ENCODE results near the gene CELSR1. TPM values are rescaled to one million over a fixed set of nuclear protein-coding genes. Genes with fewer than 3 reads are reported as not detected.
"Not testable (repeated sequence)": the region's sequence is repeated elsewhere in the genome, so short reads cannot be mapped to it uniquely, and the experiment has no call there.

The CELSR1 gene
- total RNA-seq, 1 donor from 2014 or later: 27.6 TPM

DNA sequence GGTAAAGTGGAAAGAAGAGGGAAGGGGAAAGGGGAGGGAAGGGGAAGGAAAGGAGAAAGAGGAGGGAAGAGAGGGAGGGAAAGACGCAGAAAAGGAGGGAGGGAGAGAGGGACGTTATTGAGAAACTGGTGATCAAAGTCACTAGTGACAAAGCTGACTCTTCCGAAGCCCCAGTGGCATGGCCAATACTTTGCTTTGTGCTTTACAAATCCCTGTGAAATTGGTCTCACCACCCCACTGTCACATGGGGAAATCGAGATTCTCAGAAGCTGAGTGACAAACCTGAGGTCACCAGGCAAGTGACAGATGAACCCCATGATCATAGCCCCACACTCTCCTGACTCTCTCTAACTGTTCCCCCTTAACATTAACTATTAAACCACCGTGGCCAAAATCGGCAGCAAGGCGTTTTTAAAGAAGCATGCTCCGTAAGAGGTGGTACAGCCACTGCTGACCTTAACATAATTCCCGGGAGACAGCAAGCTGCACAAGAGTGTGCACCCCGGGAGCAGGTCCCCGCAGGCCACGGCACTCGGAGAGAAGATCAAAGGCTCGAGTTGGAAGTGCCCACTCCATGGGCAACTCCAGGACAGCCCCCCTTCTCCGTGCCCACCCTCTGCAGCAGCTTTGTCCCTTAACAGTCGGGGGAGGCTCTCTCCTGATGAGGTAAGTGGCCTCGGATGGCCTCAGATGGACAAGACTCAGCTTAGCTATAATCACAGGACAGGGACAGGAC, 34.8 kb downstream of the CELSR1 start:
- no peak for DNase-seq (ENCODE audit: low read depth)
- Histone ChIP-seq H3K4me1 (ENCODE audit: insufficient read depth, low read length) (peaks cover 33% of the 10 kb centered on the region), H4K20me1 (ENCODE audit: insufficient read depth, low read length) (no peaks in the 10 kb centered on the region), H3K79me2 (ENCODE audit: insufficient read depth, low read length) (no peaks in the 10 kb centered on the region), H2AFZ (ENCODE audit: low read depth, low read length) (no peak overlapping the region), H3K27me3 (ENCODE audit: insufficient read depth, low read length) (no peaks in the 10 kb centered on the region), H3K4me2 (ENCODE audit: low read length) (no peak overlapping the region), H3K27ac (ENCODE audit: low read depth, low read length) (no peak overlapping the region), H3K9ac (ENCODE audit: low read length) (no peak overlapping the region), H3K9me3 (ENCODE audit: insufficient read depth, low read depth, low read length) (no peaks in the 10 kb centered on the region), H3K4me3 (ENCODE audit: insufficient read depth, low read depth, low read length) (no peak overlapping the region), H3K36me3 (ENCODE audit: insufficient read depth, low read length) (no peaks in the 10 kb centered on the region)
- peak overlapping the region; percentile 41 for H3K27ac Mint-ChIP-seq (ENCODE audit: unreplicated experiment)
- H3K9me3 Mint-ChIP-seq (ENCODE audit: unreplicated experiment): no peaks in the 10 kb centered on the region
- no peak overlapping the region for H3K4me3 Mint-ChIP-seq (ENCODE audit: unreplicated experiment)
- peak; percentile 13 for FAIRE-seq
- peaks cover 5% of the 10 kb centered on the region for H3K36me3 Mint-ChIP-seq (ENCODE audit: low read depth, unreplicated experiment)
- TF ChIP-seq EZH2 (IDR thresholded peaks at IDR 0.05; ENCODE audit: insufficient read depth, low read length): no peak
- TF ChIP-seq, protein P1, sequence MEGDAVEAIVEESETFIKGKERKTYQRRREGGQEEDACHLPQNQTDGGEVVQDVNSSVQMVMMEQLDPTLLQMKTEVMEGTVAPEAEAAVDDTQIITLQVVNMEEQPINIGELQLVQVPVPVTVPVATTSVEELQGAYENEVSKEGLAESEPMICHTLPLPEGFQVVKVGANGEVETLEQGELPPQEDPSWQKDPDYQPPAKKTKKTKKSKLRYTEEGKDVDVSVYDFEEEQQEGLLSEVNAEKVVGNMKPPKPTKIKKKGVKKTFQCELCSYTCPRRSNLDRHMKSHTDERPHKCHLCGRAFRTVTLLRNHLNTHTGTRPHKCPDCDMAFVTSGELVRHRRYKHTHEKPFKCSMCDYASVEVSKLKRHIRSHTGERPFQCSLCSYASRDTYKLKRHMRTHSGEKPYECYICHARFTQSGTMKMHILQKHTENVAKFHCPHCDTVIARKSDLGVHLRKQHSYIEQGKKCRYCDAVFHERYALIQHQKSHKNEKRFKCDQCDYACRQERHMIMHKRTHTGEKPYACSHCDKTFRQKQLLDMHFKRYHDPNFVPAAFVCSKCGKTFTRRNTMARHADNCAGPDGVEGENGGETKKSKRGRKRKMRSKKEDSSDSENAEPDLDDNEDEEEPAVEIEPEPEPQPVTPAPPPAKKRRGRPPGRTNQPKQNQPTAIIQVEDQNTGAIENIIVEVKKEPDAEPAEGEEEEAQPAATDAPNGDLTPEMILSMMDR (IDR thresholded peaks at IDR 0.05; ENCODE audit: insufficient read depth, low read depth, low read length): no peak
- no peaks in the 10 kb centered on the region for H3K27me3 Mint-ChIP-seq (ENCODE audit: low read depth, unreplicated experiment)
- H3K4me1 Mint-ChIP-seq (ENCODE audit: low read depth, unreplicated experiment): peaks cover 36% of the 10 kb centered on the region

- TF ChIP-seq, protein P1 (IDR thresholded peaks at IDR 0.05; ENCODE audit: insufficient read depth, low read depth, low read length): no peak
- no peak for TF ChIP-seq EZH2 (IDR thresholded peaks at IDR 0.05; ENCODE audit: insufficient read depth, low read length)
- peaks cover 5% of the 10 kb centered on the region for H3K36me3 Mint-ChIP-seq (ENCODE audit: low read depth, unreplicated experiment)
- no peak overlapping the region for H3K9ac ChIP-seq (ENCODE audit: low read length)
- H4K20me1 ChIP-seq (ENCODE audit: insufficient read depth, low read length): no peaks in the 10 kb centered on the region
- FAIRE-seq: peak; percentile 67
- no peak overlapping the region for H3K4me3 ChIP-seq (ENCODE audit: insufficient read depth, low read depth, low read length)
- H3K4me1 Mint-ChIP-seq (ENCODE audit: low read depth, unreplicated experiment): peaks cover 36% of the 10 kb centered on the region
- DNase-seq (ENCODE audit: low read depth): peak; percentile 83
- H3K4me2 ChIP-seq (ENCODE audit: low read length): peak overlapping the region; percentile 70
- H3K27me3 ChIP-seq (ENCODE audit: insufficient read depth, low read length): no peaks in the 10 kb centered on the region
- H3K27me3 Mint-ChIP-seq (ENCODE audit: low read depth, unreplicated experiment): no peaks in the 10 kb centered on the region
- H3K79me2 ChIP-seq (ENCODE audit: insufficient read depth, low read length): no peaks in the 10 kb centered on the region
- peak overlapping the region; percentile 35 for H2AFZ ChIP-seq (ENCODE audit: low read depth, low read length)
- H3K36me3 ChIP-seq (ENCODE audit: insufficient read depth, low read length): no peaks in the 10 kb centered on the region
- peak overlapping the region; percentile 2 for H3K4me3 Mint-ChIP-seq (ENCODE audit: unreplicated experiment)
- peak overlapping the region; percentile 35 for H3K27ac ChIP-seq (ENCODE audit: low read depth, low read length)
- peak overlapping the region; percentile 89 for H3K27ac Mint-ChIP-seq (ENCODE audit: unreplicated experiment)
- H3K9me3 Mint-ChIP-seq (ENCODE audit: unreplicated experiment): no peaks in the 10 kb centered on the region
- peaks cover 33% of the 10 kb centered on the region for H3K4me1 ChIP-seq (ENCODE audit: insufficient read depth, low read length)
- H3K9me3 ChIP-seq (ENCODE audit: insufficient read depth, low read depth, low read length): no peaks in the 10 kb centered on the region
Observed at GRCh38 chr22:46501701-46502100, 35.7 kb downstream of the CELSR1 start.

- H3K9me3 ChIP-seq (ENCODE audit: insufficient read depth, low read depth, low read length); H3K36me3 ChIP-seq (ENCODE audit: insufficient read depth, low read length); FAIRE-seq; H3K9ac ChIP-seq (ENCODE audit: low read length); H2AFZ ChIP-seq (ENCODE audit: low read depth, low read length); DNase-seq (ENCODE audit: low read depth); H3K9me3 Mint-ChIP-seq (ENCODE audit: unreplicated experiment); H4K20me1 ChIP-seq (ENCODE audit: insufficient read depth, low read length); H3K4me3 ChIP-seq (ENCODE audit: insufficient read depth, low read depth, low read length); H3K27me3 Mint-ChIP-seq (ENCODE audit: low read depth, unreplicated experiment); H3K79me2 ChIP-seq (ENCODE audit: insufficient read depth, low read length); H3K27me3 ChIP-seq (ENCODE audit: insufficient read depth, low read length); H3K36me3 Mint-ChIP-seq (ENCODE audit: low read depth, unreplicated experiment): not testable (repeated sequence)
- Mint-ChIP-seq H3K4me3 (ENCODE audit: unreplicated experiment) (peak overlapping the region; percentile 2), H3K27ac (ENCODE audit: unreplicated experiment) (peak overlapping the region; percentile 89), H3K4me1 (ENCODE audit: low read depth, unreplicated experiment) (peaks cover 32% of the 10 kb centered on the region)
- peak overlapping the region; percentile 35 for H3K27ac ChIP-seq (ENCODE audit: low read depth, low read length)
- peak overlapping the region; percentile 70 for H3K4me2 ChIP-seq (ENCODE audit: low read length)
- peaks cover 33% of the 10 kb centered on the region for H3K4me1 ChIP-seq (ENCODE audit: insufficient read depth, low read length)
Observed at GRCh38 chr22:46501265-46501664, 36.2 kb downstream of the CELSR1 start.
